T-helper 2 cell treated with Interferon-gamma antibody and Interleukin-4, amounts not matched to agents 5 μg/mL and 100 μg/mL, for 36 hours (primary cell): ENCODE measurements around the gene FOXD1.

Source experiments
- DNase-seq: peaks from one replicate; pipeline ENCODE4 v3.0.0; 2021; ENCODE audit warnings: low spot score
- H3K27ac Mint-ChIP-seq: one replicate; pipeline ENCODE4 v1.8.0; 2021; ENCODE audit warnings: mild to moderate bottlenecking, mixed read lengths
- H3K27me3 Mint-ChIP-seq: one replicate; pipeline ENCODE4 v1.8.0; 2021; ENCODE audit warnings: low read depth, mixed read lengths
- H3K36me3 Mint-ChIP-seq: one replicate; pipeline ENCODE4 v1.8.0; 2021; ENCODE audit warnings: low read depth, mixed read lengths
- H3K4me1 Mint-ChIP-seq: one replicate; pipeline ENCODE4 v1.8.0; 2021; ENCODE audit warnings: low read depth, mixed read lengths
- H3K4me3 Mint-ChIP-seq: one replicate; pipeline ENCODE4 v1.8.0; 2022; ENCODE audit warnings: mild to moderate bottlenecking, moderate library complexity, mixed read lengths
- H3K9me3 Mint-ChIP-seq: one replicate; pipeline ENCODE4 v1.8.0; 2021; ENCODE audit warnings: mixed read lengths

Gene FOXD1

GRCh38 chr5:73399775-73400174 lies 48.8 kb downstream of the FOXD1 start:
- no peaks in the 10 kb centered on the region for H3K36me3 Mint-ChIP-seq
- H3K4me1 Mint-ChIP-seq = no peaks in the 10 kb centered on the region
- H3K9me3 Mint-ChIP-seq = no peaks in the 10 kb centered on the region
- H3K4me3 Mint-ChIP-seq = no peak overlapping the region
- H3K27me3 Mint-ChIP-seq = peaks cover 27% of the 10 kb centered on the region
- no peak overlapping the region for H3K27ac Mint-ChIP-seq
- DNase-seq = no peak
